Left hindlimb (tissue), 1 donor: ENCODE data around the gene SIM2.

Experiments used
- DNase-seq: peaks from one replicate; pipeline ENCODE4 v3.0.0-alpha.2; 2018

The SIM2 gene

GRCh38 chr21:36700971-36701755 is 2.2 kb downstream of the SIM2 start:
- peak; percentile 47 for DNase-seq

DNA sequence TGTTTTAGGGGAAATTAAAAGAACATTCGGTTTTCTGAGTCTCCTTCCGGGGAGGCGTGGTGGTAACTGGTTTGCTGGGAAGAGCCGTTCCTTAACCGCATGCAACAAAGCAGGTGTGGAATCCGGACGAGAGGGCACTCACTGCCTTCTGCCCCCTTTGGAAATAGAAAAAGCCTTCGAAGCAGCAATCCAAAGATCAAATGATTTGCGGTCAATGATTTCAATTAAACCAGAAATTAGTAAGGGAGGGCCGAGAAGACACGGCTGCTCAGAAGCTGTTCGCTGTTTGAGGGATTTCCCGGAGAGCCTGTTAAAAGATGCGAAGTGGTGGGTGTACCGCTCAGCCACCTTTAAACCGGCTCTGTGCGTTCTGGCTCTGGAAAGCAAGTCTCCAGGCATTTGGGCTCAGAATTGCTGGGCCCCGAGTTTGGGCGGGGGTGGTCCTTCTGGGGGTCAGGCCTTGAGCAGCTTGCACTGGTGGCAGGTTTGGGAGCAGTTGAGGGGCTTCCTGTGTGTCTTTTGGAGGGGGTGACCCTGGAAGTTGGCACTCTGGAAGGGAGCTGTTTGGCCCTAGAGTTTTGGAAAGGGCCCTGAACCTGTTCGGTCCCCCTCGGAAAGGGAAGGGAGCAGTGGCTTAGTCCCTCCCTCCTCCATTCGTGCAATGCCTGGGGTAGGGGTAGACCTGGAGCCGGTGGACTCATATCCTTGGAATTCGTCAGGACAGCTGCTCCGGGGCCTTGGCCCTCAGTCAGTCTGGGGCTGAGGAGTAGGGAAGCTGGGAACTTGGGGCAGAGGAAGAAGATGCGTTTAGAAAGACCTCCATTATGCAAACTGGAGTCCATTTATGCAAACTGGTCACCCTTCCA is 3.1 kb downstream of the SIM2 start:
- DNase-seq: no peak

- no peak for DNase-seq
Observed at GRCh38 chr21:36702622-36702968, 3.7 kb downstream of the SIM2 start.

- no peak for DNase-seq
Observed at GRCh38 chr21:36703123-36703522, 4.2 kb downstream of the SIM2 start.

- DNase-seq: no peak
Observed at GRCh38 chr21:36703626-36704280, 4.8 kb downstream of the SIM2 start.

DNA sequence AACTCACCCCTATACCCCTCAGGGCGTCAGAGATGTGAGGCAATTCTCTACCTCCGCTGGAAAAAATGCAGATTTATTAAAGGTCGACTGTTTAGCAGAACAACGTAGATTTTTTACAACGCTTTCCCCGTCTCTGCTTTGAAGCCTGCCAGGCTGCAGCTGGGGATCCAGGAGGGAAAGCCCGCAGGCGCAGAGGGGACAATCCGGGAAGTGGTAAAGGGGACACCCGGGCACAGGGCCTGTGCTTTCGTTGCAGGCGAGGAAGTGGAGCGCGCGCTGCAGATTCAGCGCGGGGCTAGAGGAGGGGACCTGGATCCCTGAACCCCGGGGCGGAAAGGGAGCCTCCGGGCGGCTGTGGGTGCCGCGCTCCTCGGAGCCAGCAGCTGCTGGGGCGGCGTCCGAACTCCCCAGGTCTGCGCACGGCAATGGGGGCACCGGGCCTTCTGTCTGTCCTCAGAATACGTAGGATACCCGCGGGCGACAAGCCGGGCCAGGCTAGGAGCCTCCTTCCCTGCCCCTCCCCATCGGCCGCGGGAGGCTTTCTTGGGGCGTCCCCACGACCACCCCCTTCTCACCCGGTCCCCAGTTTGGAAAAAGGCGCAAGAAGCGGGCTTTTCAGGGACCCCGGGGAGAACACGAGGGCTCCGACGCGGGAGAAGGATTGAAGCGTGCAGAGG is 5.5 kb downstream of the SIM2 start:
- no peak for DNase-seq

DNA sequence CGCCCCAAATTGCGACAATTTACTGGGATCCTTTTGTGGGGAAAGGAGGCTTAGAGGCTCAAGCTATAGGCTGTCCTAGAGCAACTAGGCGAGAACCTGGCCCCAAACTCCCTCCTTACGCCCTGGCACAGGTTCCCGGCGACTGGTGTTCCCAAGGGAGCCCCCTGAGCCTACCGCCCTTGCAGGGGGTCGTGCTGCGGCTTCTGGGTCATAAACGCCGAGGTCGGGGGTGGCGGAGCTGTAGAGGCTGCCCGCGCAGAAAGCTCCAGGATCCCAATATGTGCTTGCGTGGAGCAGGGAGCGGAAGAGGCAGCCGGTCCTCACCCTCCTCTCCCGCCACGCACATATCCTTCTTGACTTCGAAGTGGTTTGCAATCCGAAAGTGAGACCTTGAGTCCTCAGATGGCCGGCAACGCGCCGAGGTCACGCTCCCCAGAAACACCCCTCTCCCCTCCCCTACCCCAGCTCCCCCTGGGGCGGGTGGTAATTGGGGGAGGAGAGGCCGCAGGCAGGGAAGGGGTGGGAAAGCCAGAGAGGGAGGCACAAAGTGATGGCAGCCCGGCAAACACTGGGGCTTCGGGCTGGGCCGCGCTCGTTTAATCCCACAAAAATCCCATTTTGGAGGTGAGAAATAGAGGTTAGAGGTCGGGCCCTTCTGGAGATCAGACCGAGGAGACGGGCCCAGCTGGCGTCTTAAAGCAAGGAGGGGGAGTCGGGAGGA is 6.2 kb downstream of the SIM2 start:
- no peak for DNase-seq

DNA sequence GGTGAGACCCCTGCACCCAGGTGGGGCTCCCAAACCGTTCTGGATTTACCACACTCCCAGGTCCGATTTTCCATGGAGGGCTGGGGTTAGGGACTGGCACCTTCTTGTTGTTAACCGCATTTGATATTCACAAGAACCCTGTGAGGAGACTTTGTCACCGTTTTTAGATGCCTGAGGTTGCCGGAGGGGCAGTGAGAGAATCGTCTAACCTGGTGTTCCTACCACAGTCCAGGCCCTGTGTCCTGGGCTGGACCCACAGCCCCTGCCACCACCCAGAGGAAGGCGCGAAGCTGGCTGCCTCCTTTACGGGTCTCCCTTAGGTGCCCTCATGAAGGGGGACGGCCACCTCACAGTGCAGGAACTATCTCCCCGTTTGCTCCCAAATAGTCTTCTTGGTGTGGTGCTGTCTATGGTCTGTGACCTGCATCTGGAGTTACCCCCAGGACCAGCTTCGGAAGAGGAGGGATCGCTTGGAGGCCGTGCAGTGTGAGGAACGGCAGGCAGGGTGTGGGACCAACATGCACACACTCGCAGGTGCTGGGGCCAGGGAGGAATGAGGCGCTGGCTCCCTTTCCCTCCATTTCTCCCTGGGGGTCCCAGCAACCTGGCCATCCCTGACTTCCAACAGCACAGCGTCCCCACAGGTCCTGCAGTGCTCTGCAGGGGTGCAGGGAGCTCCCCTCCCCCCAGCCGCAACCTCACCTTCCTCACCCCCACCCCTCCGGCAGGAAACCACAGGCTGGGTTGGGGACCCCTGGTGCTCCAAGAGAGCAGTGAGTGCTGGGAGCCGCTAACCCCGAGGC is 7.0 kb downstream of the SIM2 start:
- DNase-seq: no peak

- DNase-seq: no peak
Observed at GRCh38 chr21:36706482-36706852, 7.6 kb downstream of the SIM2 start.

DNA sequence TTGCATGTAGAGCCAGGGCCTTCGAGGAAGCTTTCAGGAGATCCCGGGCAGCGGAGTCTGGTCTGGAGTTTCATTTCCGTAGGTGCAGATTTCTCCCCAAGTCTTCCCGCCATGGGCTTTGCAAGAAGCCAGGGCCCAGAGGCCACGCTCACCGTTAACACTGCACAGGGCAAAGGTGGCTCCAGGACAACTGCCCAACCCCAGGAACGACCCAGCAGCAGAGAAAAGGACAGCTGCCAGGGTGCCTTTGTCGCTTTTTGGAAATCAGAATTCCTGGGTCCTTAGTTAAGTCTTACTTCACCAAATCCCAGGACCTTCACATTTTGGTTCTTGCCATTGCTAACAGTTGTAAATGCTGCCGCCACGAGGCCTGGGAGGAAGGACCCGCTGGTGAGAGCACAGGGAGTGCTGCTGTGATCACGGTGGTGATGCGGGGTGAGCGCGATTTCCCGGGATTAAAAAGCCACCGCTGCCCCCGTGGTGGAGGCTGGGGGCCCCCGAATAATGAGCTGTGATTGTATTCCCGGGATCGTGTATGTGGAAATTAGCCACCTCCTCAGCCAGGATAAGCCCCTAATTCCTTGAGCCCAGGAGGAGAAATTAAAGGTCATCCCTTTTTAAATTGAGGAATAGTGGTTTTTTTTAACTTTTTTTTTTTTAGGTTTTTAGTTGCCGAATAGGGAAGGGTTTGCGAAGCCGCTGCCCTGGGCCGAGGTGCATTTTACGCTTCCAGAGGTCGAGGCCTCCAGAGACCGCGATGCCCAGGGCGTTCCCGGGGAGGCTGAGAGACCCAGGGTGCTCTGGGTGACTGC is 8.2 kb downstream of the SIM2 start:
- peak; percentile 27 for DNase-seq

- DNase-seq: peak; percentile 23
Observed at GRCh38 chr21:36707763-36708285, 8.9 kb downstream of the SIM2 start.

DNA sequence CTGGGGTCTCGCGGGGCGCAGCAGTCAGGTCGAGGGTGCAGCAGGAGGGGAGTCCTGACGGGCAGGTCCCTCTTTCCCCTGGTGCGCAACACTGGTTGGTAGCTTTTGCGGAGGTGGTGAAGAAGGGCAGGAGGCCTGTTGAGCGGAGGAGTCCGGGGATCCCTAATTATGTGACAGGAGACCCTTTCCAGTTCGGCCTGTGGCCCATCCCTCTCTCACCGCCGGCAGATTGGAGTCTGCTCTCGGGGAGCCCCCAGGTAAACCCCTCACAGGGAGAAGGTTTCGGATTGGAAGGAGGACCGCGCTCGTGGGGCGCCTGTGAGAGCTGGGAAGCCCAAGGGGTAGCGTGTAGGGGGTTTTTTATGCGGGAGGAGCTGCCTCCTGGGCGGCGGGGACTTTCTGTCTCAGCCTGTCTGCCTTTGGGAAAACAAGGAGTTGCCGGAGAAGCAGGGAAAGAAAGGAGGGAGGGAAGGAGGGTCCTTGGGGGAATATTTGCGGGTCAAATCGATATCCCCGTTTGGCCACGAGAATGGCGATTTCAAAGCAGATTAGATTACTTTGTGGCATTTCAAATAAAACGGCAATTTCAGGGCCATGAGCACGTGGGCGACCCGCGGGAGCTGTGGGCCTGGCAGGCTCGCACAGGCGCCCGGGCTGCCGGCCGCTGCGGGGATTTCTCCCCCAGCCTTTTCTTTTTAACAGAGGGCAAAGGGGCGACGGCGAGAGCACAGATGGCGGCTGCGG is 9.5 kb downstream of the SIM2 start:
- peak; percentile 22 for DNase-seq

DNA sequence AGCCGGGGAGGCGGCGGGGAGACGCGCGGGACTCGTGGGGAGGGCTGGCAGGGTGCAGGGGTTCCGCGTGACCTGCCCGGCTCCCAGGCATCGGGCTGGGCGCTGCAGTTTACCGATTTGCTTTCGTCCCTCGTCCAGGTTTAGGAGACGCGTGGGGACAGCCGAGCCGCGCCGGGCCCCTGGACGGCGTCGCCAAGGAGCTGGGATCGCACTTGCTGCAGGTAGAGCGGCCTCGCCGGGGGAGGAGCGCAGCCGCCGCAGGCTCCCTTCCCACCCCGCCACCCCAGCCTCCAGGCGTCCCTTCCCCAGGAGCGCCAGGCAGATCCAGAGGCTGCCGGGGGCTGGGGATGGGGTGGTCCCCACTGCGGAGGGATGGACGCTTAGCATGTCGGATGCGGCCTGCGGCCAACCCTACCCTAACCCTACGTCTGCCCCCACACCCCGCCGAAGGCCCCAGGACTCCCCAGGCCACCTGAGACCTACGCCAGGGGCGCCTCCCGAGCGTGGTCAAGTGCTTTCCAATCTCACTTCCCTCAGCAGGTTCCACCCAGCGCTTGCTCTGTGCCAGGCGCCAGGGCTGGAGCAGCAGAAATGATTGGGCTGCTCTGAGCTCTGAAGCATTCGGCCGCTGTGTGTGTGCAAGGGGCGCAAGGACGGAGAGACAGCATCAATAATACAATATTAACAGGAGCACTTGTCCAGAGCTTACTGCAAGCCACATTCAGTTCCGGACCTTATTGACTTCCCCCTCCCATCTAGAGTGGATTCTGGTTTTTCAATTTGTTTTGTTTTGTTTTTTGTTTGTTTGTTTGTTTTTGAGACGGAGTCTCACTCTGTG is 10.3 kb downstream of the SIM2 start:
- peak; percentile 24 for DNase-seq

- peak; percentile 26 for DNase-seq
Observed at GRCh38 chr21:36709868-36710728, 11.2 kb downstream of the SIM2 start.

DNA sequence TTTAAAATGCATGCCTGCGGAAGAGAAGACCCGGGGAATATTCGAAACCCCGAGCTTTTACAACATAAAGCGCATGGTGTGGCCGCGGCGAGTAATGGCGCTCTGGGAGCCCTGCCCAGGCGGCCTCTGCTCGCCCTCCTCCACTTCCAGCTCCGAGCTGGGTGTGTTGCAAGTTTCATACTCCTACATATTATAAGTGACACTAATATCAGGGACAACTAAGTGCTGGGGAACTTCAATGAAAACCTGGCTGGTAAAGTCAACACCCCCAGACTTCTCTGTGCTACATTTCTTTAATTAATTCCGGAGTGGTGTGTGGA is 11.8 kb downstream of the SIM2 start:
- peak; percentile 41 for DNase-seq

DNA sequence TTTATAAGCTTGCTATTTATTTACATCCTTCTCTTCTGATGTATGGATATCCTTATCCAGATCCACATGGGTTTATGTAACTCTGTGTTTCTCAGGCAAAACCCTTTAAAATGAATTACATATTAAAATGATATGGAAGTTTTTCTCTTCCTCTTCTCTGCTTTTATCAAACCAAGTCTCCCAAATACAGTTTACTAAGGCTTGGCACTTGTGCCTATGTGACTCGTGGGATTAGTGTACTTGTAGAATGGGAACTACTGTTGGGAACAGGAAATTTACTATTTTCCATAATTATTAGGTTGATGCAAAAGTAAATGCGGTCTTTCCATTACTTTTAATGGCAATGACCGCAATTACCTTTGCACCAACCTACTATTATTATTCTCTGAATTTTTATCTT is 14.8 kb downstream of the SIM2 start:
- DNase-seq: no peak

DNA sequence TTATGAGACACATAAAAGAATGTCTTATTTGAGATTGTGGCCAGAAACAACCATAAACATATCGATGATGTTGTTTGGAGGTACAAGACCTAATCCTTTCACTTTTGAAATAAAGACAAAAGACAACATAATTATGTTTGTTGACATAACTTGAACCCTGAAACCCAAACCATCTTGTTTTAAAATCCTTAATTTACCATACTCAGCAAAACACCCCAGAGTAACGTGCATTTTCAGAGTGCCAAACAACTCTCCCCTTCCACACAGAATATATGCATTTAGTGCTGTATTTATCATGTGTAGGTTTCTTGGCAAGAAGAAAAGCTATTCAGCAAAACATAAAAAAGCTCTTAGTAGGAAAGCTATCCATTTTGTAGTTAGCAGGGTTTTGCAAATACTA is 17.5 kb downstream of the SIM2 start:
- DNase-seq: no peak

- DNase-seq: no peak
Observed at GRCh38 chr21:36716836-36717235, 17.9 kb downstream of the SIM2 start.
